ENCODE results near the gene VPS37B.
"Not testable (repeated sequence)": the region's sequence is repeated elsewhere in the genome, so short reads cannot be mapped to it uniquely, and the experiment has no call there.

- TF ChIP-seq, protein P1, sequence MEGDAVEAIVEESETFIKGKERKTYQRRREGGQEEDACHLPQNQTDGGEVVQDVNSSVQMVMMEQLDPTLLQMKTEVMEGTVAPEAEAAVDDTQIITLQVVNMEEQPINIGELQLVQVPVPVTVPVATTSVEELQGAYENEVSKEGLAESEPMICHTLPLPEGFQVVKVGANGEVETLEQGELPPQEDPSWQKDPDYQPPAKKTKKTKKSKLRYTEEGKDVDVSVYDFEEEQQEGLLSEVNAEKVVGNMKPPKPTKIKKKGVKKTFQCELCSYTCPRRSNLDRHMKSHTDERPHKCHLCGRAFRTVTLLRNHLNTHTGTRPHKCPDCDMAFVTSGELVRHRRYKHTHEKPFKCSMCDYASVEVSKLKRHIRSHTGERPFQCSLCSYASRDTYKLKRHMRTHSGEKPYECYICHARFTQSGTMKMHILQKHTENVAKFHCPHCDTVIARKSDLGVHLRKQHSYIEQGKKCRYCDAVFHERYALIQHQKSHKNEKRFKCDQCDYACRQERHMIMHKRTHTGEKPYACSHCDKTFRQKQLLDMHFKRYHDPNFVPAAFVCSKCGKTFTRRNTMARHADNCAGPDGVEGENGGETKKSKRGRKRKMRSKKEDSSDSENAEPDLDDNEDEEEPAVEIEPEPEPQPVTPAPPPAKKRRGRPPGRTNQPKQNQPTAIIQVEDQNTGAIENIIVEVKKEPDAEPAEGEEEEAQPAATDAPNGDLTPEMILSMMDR (IDR thresholded peaks at IDR 0.05): not testable (repeated sequence)
- TF ChIP-seq EP300 (IDR thresholded peaks at IDR 0.05; ENCODE audit: low read depth); POLR2AphosphoS5 (IDR thresholded peaks at IDR 0.05); POLR2A (IDR thresholded peaks at IDR 0.05): not testable (repeated sequence)
Observed at GRCh38 chr12:122905258-122905657, 9.3 kb upstream of the VPS37B start.

All from transverse colon (tissue), 4 donors.